Body of pancreas (tissue), 4 donors: ENCODE results near the gene RAP1GDS1. TPM values are rescaled to one million over a fixed set of nuclear protein-coding genes. Genes with fewer than 3 reads are reported as not detected.
"Not testable (repeated sequence)": the region's sequence is repeated elsewhere in the genome, so short reads cannot be mapped to it uniquely, and the experiment has no call there.

Source experiments
- ATAC-seq: fragments of 150-250 bp; one replicate; pipeline ENCODE4 v1.9.1; 2016
- DNase-seq, 4 donors: peaks; one replicate each; pipeline ENCODE4 v3.0.0-alpha.2; 2019
- H3K27ac ChIP-seq, 4 donors: fragments of 200-600 bp; sonication (generic); 1 replicate in 3 of 4; 2 replicates in 1 of 4; pipeline versions ENCODE4 v1.5.1 to v1.6.1; 2016 to 2019; ENCODE audit warnings: mild to moderate bottlenecking in 1 of 4, mixed read lengths in 1 of 4, moderate library complexity in 1 of 4
- H3K27me3 ChIP-seq, 2 donors: fragments of 200-600 bp; sonication (generic); one replicate each; pipeline ENCODE4 v1.6.0; 2016; ENCODE audit warnings: mild to moderate bottlenecking in 1 of 2
- H3K36me3 ChIP-seq, 2 donors: fragments of 200-600 bp; sonication (generic); replicated peaks in 1 of 2; 2 replicates each; pipeline ENCODE4 v1.5.1; 2016; ENCODE audit warnings: low read depth in 2 of 2; ENCODE audit not compliant: insufficient read depth in 1 of 2
- H3K4me1 ChIP-seq: fragments of 200-600 bp; sonication (generic); one replicate; pipeline ENCODE4 v1.6.0; 2016
- H3K4me3 ChIP-seq, 2 donors: fragments of 200-600 bp; sonication (generic); 1 replicate in 1 of 2; 2 replicates in 1 of 2; pipeline ENCODE4 v1.5.1; 2016 to 2019
- H3K9me3 ChIP-seq, 3 donors: fragments of 200-600 bp; sonication (generic); 1 replicate in 2 of 3; 2 replicates in 1 of 3; pipeline ENCODE4 v1.5.1; 2016
- POLR2A ChIP-seq, 3 donors: fragments of 450-650 bp; IDR thresholded peaks; one replicate each; pipeline ENCODE4 v1.6.1; 2016; ENCODE audit warnings: antibody characterized with exemption in 3 of 3, mild to moderate bottlenecking in 2 of 3
- WGBS, 2 donors: methylation state at CpG; one replicate each; pipeline ENCODE4 v1.1.5; 2017; 5-methylcytosine and 5-hydroxymethylcytosine counted together
- intact Hi-C: fragments of 100-400 bp; cut with DNase I; formaldehyde crosslinking; loops from one replicate; pipeline ENCODE4 v1.15.1; 2023
- total RNA-seq, 2 donors: library from RNA; depleted of rRNA; stranded (reverse); fragments of >200 nt; gene quantifications; one replicate each; pipeline ENCODE4 v1.1.0, GENCODE V29; 2016
- TF ChIP-seq, protein P1 (sequence below), 7 experiments: fragments of 450-650 bp in 4 of 7; fragments of 200-600 bp in 3 of 7; sonication (generic) in 3 of 7; IDR thresholded peaks; one replicate each; pipeline ENCODE4 v1.5.1; 2016 to 2019; ENCODE audit warnings: antibody characterized with exemption in 7 of 7

Gene RAP1GDS1
- total RNA-seq, 2 donors from 2014 or later = 13.2 to 41.2 TPM

DNA sequence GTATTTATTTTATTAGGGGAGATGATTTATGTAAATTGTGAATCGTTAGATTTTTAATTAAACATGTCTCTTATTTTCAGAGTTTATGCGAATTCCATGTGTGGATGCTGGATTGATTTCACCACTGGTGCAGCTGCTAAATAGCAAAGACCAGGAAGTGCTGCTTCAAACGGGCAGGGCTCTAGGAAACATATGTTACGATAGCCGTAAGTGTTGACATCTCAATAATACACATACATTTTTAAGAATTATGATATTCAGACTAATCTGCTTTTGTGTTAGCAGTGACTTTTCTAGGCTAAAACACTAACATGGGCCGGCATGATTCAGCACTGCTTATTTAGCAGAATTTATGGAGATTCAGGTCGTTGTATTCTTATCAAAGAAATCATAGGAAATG is 91.2 kb downstream of the RAP1GDS1 start:
- no peaks in the 10 kb centered on the region for H3K27me3 ChIP-seq
- ATAC-seq (no peak), DNase-seq (no peak)
- H3K4me1 ChIP-seq = no peaks in the 10 kb centered on the region
- peaks cover 0 to 2% of the 10 kb centered on the region in 2 donors for H3K36me3 ChIP-seq
- no peak for TF ChIP-seq POLR2A (IDR thresholded peaks at IDR 0.05)
- H3K27ac ChIP-seq = no peak overlapping the region
- no peaks in the 10 kb centered on the region for H3K9me3 ChIP-seq
- H3K4me3 ChIP-seq = no peak overlapping the region
- intact Hi-C loops = no loop called here
- WGBS, 2 donors = 75 to 87% methylated on average over 7 of the region's 7 CpGs

DNA sequence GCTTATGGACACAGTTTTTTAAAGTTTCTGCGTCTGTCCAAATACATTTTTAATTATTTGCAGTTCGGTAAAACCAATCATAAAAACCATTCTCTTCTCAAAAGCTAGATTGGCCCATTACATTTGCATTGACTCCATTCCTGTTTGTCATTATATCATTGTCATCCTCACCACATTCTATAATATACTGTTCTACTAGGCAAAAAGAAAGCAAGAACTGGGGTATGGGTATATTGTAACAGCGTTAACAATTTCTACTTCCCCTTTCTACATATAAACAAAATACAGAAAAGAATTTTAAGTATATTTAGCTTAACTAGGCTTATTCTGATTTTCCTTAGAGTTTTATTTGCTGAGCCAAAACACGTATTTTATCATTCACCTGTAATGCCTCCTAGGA is 91.8 kb downstream of the RAP1GDS1 start:
- TF ChIP-seq POLR2A (IDR thresholded peaks at IDR 0.05) = no peak
- TF ChIP-seq, protein P1, sequence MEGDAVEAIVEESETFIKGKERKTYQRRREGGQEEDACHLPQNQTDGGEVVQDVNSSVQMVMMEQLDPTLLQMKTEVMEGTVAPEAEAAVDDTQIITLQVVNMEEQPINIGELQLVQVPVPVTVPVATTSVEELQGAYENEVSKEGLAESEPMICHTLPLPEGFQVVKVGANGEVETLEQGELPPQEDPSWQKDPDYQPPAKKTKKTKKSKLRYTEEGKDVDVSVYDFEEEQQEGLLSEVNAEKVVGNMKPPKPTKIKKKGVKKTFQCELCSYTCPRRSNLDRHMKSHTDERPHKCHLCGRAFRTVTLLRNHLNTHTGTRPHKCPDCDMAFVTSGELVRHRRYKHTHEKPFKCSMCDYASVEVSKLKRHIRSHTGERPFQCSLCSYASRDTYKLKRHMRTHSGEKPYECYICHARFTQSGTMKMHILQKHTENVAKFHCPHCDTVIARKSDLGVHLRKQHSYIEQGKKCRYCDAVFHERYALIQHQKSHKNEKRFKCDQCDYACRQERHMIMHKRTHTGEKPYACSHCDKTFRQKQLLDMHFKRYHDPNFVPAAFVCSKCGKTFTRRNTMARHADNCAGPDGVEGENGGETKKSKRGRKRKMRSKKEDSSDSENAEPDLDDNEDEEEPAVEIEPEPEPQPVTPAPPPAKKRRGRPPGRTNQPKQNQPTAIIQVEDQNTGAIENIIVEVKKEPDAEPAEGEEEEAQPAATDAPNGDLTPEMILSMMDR (IDR thresholded peaks at IDR 0.05) = no peak
- Histone ChIP-seq H3K36me3 (peaks cover 0 to 2% of the 10 kb centered on the region in 2 donors), H3K27ac (no peak overlapping the region), H3K4me3 (no peak overlapping the region), H3K4me1 (no peaks in the 10 kb centered on the region), H3K9me3 (no peaks in the 10 kb centered on the region), H3K27me3 (no peaks in the 10 kb centered on the region)
- intact Hi-C loops = no loop called here
- WGBS, 2 donors = 83 to 90% methylated on average over 4 of the region's 4 CpGs
- ATAC-seq (no peak), DNase-seq (no peak)

DNA sequence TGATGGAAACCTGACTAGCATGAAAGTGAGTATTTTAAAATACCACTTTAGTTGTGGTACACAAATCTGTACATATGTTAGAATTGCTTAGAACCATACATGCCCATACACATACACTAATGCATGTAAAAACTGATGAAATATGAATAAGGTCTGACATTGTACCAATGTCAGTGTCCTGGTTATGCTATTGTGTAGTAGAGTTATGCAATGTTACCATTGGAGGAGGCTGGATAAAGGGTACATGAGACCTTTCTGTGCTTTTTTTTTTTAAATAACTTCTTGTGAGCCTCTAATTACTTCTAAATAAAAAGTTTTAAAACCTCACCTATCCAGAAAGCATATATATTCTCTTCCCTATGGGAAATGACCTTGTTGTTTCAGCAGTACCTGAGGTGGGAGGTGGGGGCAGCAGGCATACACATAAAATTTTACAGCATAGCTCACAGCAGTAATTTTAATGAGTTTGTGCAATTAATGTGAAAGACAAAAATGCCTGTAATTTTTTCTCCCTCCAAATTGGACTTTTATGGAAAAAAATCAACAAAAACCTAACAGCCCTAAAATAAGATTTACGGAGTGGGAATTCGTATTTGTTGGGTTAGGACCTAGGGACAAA is 97.6 kb downstream of the RAP1GDS1 start:
- intact Hi-C loops = no loop called here
- ATAC-seq (no peak), DNase-seq (no peak)
- no peaks in the 10 kb centered on the region for H3K36me3 ChIP-seq
- H3K4me1 ChIP-seq = no peaks in the 10 kb centered on the region
- H3K27me3 ChIP-seq = no peaks in the 10 kb centered on the region
- no peak overlapping the region for H3K27ac ChIP-seq
- WGBS, 2 donors = 97 to 100% methylated on average over 2 of the region's 2 CpGs
- no peaks in the 10 kb centered on the region for H3K9me3 ChIP-seq
- no peak overlapping the region for H3K4me3 ChIP-seq
- TF ChIP-seq POLR2A (IDR thresholded peaks at IDR 0.05) = no peak
- TF ChIP-seq, protein P1 (IDR thresholded peaks at IDR 0.05) = no peak

DNA sequence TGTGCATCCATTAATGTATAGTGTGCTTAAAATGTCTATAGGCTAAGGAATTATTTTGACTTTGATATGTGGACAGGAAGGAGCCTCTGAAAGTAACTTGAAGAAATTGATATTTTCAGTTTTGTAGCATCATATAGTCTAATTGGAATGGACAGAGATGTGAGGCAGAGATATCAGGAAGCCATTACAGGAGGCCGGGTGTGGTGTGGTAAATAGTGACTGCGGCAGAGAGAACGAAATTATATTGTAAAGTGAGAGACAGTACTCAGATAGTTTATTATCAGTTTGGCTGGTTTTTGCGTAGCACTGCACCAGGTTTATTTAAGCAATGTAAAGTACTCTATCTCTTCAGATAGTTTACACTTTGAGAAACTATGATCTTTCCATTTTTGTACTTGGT is 98.5 kb downstream of the RAP1GDS1 start:
- H3K27me3 ChIP-seq = no peaks in the 10 kb centered on the region
- TF ChIP-seq, protein P1 (IDR thresholded peaks at IDR 0.05) = no peak
- no peak for TF ChIP-seq POLR2A (IDR thresholded peaks at IDR 0.05)
- no peaks in the 10 kb centered on the region for H3K4me1 ChIP-seq
- no peak for ATAC-seq
- intact Hi-C loops = no loop called here
- no peak for DNase-seq
- H3K36me3 ChIP-seq = no peaks in the 10 kb centered on the region
- H3K27ac ChIP-seq = no peak overlapping the region
- H3K4me3 ChIP-seq = no peak overlapping the region
- WGBS, 2 donors = 90 to 91% methylated on average over 4 of the region's 4 CpGs
- no peaks in the 10 kb centered on the region for H3K9me3 ChIP-seq

DNA sequence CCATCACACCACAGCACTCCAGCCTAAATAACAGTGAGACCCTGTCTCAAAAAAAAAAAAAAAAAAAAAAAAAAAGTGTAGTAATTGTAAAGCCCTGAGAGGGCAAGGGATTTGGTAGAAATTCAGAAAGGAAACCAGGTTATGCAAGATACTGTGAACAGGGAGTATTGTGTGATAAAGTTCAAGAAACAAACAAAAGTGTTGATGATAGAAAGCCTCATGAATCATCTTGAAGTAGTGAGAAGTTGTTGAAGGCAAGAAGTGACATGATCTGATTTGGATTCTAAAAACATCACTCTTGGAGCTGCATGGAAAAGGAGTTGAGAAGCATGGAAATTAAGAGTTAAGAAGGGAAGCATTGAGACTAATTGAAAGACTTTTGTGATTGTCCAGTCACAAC is 102.2 kb downstream of the RAP1GDS1 start:
- H3K4me1 ChIP-seq = no peaks in the 10 kb centered on the region
- TF ChIP-seq, protein P1 (IDR thresholded peaks at IDR 0.05) = no peak
- no peak for TF ChIP-seq POLR2A (IDR thresholded peaks at IDR 0.05)
- H3K9me3 ChIP-seq = peaks cover 0 to 21% (median 0%) of the 10 kb centered on the region in 3 donors

DNA sequence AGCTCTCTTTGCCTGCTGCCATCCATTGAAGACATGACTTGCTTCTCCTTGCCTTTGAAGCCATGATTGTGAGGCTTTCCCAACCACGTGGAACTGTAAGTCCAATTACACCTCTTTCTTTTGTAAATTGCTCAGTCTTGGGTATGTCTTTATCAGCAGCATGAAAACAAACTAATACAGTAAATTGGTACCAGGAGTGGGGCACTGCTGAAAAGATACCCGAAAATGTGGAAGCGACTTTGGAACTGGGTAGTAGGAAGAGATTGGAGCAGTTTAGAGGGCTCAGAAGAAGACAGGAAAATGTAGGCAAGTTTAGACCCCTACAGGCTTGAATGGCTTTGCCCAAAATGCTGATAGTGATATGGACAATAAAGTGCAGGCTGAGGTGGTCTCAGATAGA is 105.1 kb downstream of the RAP1GDS1 start:
- WGBS, 2 donors = 95 to 99% methylated on average over 3 of the region's 3 CpGs
- DNase-seq, H3K4me1 ChIP-seq, H3K27ac ChIP-seq, intact Hi-C loops, ATAC-seq, H3K36me3 ChIP-seq, H3K4me3 ChIP-seq, H3K27me3 ChIP-seq: not testable (repeated sequence)
- peaks cover 0 to 28% (median 0%) of the 10 kb centered on the region in 3 donors for H3K9me3 ChIP-seq

More for the DNA sequence above, 102.2 kb downstream of the RAP1GDS1 start:
- no peaks in the 10 kb centered on the region for H3K36me3 ChIP-seq
- ATAC-seq (no peak), DNase-seq (no peak)
- no peaks in the 10 kb centered on the region for H3K27me3 ChIP-seq
- no peak overlapping the region for H3K27ac ChIP-seq
- no peak overlapping the region for H3K4me3 ChIP-seq
- intact Hi-C loops = no loop called here

DNA sequence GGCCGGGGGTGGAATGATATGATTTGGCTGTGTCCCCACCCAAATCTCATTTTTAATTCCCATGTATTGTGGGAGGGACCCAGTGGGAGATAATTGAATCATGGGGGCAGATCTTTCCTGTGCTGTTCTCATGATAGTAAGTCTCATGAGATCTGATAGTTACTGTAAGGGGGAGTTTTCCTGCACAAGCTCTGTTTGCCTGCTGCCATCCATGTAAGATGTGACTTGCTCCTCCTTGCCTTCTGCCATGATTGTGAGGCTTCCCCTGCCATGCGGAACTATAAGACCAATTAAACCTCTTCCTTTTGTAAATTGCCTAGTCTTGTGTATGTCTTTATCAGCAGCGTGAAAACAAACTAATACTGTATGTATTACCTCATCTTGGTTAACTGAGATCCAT is 106.8 kb downstream of the RAP1GDS1 start:
- DNase-seq, H3K4me1 ChIP-seq, H3K27me3 ChIP-seq, intact Hi-C loops, H3K27ac ChIP-seq, H3K4me3 ChIP-seq, H3K36me3 ChIP-seq, ATAC-seq: not testable (repeated sequence)
- H3K9me3 ChIP-seq = peaks cover 0 to 28% (median 0%) of the 10 kb centered on the region in 3 donors
- WGBS, 2 donors = 97% methylated on average over 3 of the region's 3 CpGs
